SK-N-SH (cell line): ENCODE results near the gene CHST15. TPM values are rescaled to one million over a fixed set of nuclear protein-coding genes. Genes with fewer than 3 reads are reported as not detected.

ENCODE experiments used
- CTCF ChIA-PET: fragments of 300-600, 350-600 bp; formaldehyde crosslinking; extraction: SDS; loops from one replicate; lab custom pipeline; 2021; lab: Yijun Ruan, JAX
- POLR2A ChIA-PET: fragments of 350-600 bp; sonication (Branson Sonifier 250); formaldehyde crosslinking; extraction: SDS; loops from one replicate; lab custom pipeline; 2020; ENCODE audit warnings: antibody characterized with exemption, inconsistent platforms; lab: Yijun Ruan, JAX
- DNase-seq: peaks from one replicate; pipeline ENCODE4 v3.0.0; 2012
- H2AFZ ChIP-seq: fragments of 200-600 bp; sonication (generic); 2 replicates; pipeline ENCODE4 v1.8.1; 2016; ENCODE audit warnings: antibody characterized with exemption, mild to moderate bottlenecking, low read depth
- H3F3A ChIP-seq: fragments of 200-600 bp; sonication (generic); replicated peaks from 2 replicates; pipeline ENCODE3; 2016; ENCODE audit warnings: antibody characterized with exemption, mild to moderate bottlenecking; ENCODE audit not compliant: insufficient read depth
- H3K27ac ChIP-seq, 2 experiments: fragments of 200-500 bp in 1 of 2; fragments of 200-600 bp in 1 of 2; sonication (Bioruptor generic) in 1 of 2; sonication (generic), shearing (Covaris generic) in 1 of 2; 2 replicates each; pipeline versions ENCODE4 v1.5.1 to v1.6.1; 2014 to 2016; ENCODE audit warnings: low read depth in 2 of 2, inconsistent platforms in 1 of 2, low read length in 1 of 2, mild to moderate bottlenecking in 1 of 2, mixed read lengths in 1 of 2
- H3K27me3 ChIP-seq: fragments of 200-600 bp; sonication (generic), shearing (Covaris generic); 2 replicates; pipeline ENCODE4 v1.6.1; 2016; ENCODE audit warnings: mixed run types; ENCODE audit not compliant: insufficient read depth
- H3K36me3 ChIP-seq, 2 experiments: fragments of 200-500 bp in 1 of 2; fragments of 200-600 bp in 1 of 2; sonication (Bioruptor generic) in 1 of 2; sonication (generic) in 1 of 2; replicated peaks in 1 of 2; 2 replicates each; pipeline versions ENCODE3 to v1.5.1; 2014 to 2016; ENCODE audit warnings: low read length in 1 of 2, mild to moderate bottlenecking in 1 of 2; ENCODE audit not compliant: insufficient read depth in 2 of 2, control insufficient read depth in 1 of 2
- H3K4me1 ChIP-seq, 2 experiments: fragments of 200-500 bp in 1 of 2; fragments of 200-600 bp in 1 of 2; sonication (Bioruptor generic) in 1 of 2; sonication (generic), shearing (Covaris generic) in 1 of 2; 2 replicates each; pipeline versions ENCODE4 v1.5.1 to v1.6.1; 2014 to 2016; ENCODE audit warnings: low read depth in 1 of 2, low read length in 1 of 2, mixed run types in 1 of 2; ENCODE audit not compliant: insufficient read depth in 2 of 2, control insufficient read depth in 1 of 2
- H3K4me2 ChIP-seq: fragments of 200-600 bp; sonication (generic), shearing (Covaris generic); 2 replicates; pipeline ENCODE4 v1.6.1; 2017; ENCODE audit warnings: mixed run types
- H3K4me3 ChIP-seq, 2 experiments: fragments of 200-500 bp in 1 of 2; fragments of 200-600 bp in 1 of 2; sonication (Bioruptor generic) in 1 of 2; sonication (generic), shearing (Covaris generic) in 1 of 2; 2 replicates each; pipeline versions ENCODE4 v1.5.1 to v1.8.1; 2014 to 2016; ENCODE audit warnings: low read depth in 2 of 2, inconsistent platforms in 1 of 2, low read length in 1 of 2, mild to moderate bottlenecking in 1 of 2, mixed read lengths in 1 of 2, moderate library complexity in 1 of 2
- H3K79me2 ChIP-seq: fragments of 200-600 bp; sonication (generic); 2 replicates; pipeline ENCODE4 v1.8.1; 2017; ENCODE audit warnings: mild to moderate bottlenecking; ENCODE audit not compliant: insufficient read depth
- H3K9ac ChIP-seq: fragments of 200-600 bp; sonication (generic); 2 replicates; pipeline ENCODE4 v1.6.1; 2017; ENCODE audit warnings: mixed run types
- H3K9me2 ChIP-seq: fragments of 200-600 bp; sonication (generic); 2 replicates; pipeline ENCODE4 v1.6.1; 2017; ENCODE audit warnings: mixed run types
- H3K9me3 ChIP-seq: fragments of 200-600 bp; sonication (generic); 2 replicates; pipeline ENCODE4 v1.6.1; 2017; ENCODE audit warnings: mixed run types, mild to moderate bottlenecking, moderate library complexity
- H4K20me1 ChIP-seq: fragments of 200-600 bp; sonication (generic); 2 replicates; pipeline ENCODE4 v1.6.1; 2017; ENCODE audit warnings: mild to moderate bottlenecking, mixed run types; ENCODE audit not compliant: insufficient read depth
- ELF1 ChIP-seq: IDR thresholded peaks from 2 replicates; pipeline ENCODE4 v1.4.0; 2012
- EZH2phosphoT487 ChIP-seq: fragments of 200-600 bp; sonication (generic); IDR thresholded peaks from 2 replicates; pipeline ENCODE4 v1.6.1; 2017; ENCODE audit warnings: low read depth, mixed run types, mild to moderate bottlenecking, antibody characterized with exemption, moderate library complexity, borderline replicate concordance
- FOXM1 ChIP-seq: IDR thresholded peaks from 2 replicates; pipeline ENCODE4 v1.4.0; 2012; ENCODE audit warnings: low read depth, mild to moderate bottlenecking
- MEF2A ChIP-seq: IDR thresholded peaks from 2 replicates; pipeline ENCODE4 v1.4.0; 2012; ENCODE audit warnings: low read depth, borderline replicate concordance
- MXI1 ChIP-seq: IDR thresholded peaks from 2 replicates; pipeline ENCODE4 v1.6.1; 2012; ENCODE audit warnings: mild to moderate bottlenecking, low read depth, low read length, improper control_type of control experiment
- NFIC ChIP-seq: IDR thresholded peaks from 2 replicates; pipeline ENCODE4 v1.4.0; 2012; ENCODE audit warnings: borderline replicate concordance
- NRF1 ChIP-seq: IDR thresholded peaks from 2 replicates; pipeline ENCODE4 v1.6.1; 2012; ENCODE audit warnings: low read depth, mild to moderate bottlenecking, low read length
- RAD21 ChIP-seq: IDR thresholded peaks from 2 replicates; pipeline ENCODE4 v1.6.1; 2012; ENCODE audit warnings: mild to moderate bottlenecking, low read length
- RCOR1 ChIP-seq: fragments of 150-350 bp; IDR thresholded peaks from 2 replicates; pipeline ENCODE4 v1.6.1; 2017; ENCODE audit warnings: antibody characterized with exemption, low read length
- REST ChIP-seq: IDR thresholded peaks from 2 replicates; pipeline ENCODE4 v1.6.1; 2012; ENCODE audit warnings: mild to moderate bottlenecking, low read depth, low read length, moderate library complexity
- RXRA ChIP-seq: IDR thresholded peaks from 2 replicates; pipeline ENCODE4 v1.4.0; 2012; ENCODE audit warnings: low read depth, mild to moderate bottlenecking, borderline replicate concordance
- SIN3A ChIP-seq: IDR thresholded peaks from 2 replicates; pipeline ENCODE4 v1.6.1; 2012; ENCODE audit warnings: low read depth, mild to moderate bottlenecking, low read length, moderate library complexity, borderline replicate concordance
- SMC3 ChIP-seq: IDR thresholded peaks from 2 replicates; pipeline ENCODE4 v1.6.1; 2012; ENCODE audit warnings: low read depth, low read length, improper control_type of control experiment
- TCF12 ChIP-seq: IDR thresholded peaks from 2 replicates; pipeline ENCODE4 v1.4.0; 2012
- TEAD4 ChIP-seq: IDR thresholded peaks from 2 replicates; pipeline ENCODE4 v1.4.0; 2012; ENCODE audit warnings: mild to moderate bottlenecking, borderline replicate concordance; ENCODE audit not compliant: insufficient read depth
- USF1 ChIP-seq: IDR thresholded peaks from 2 replicates; pipeline ENCODE4 v1.4.0; 2012; ENCODE audit warnings: low read depth, borderline replicate concordance
- USF2 ChIP-seq: fragments of 150-350 bp; IDR thresholded peaks from 2 replicates; pipeline ENCODE4 v1.6.1; 2017; ENCODE audit warnings: antibody characterized with exemption, low read length, low read depth, borderline replicate concordance
- YY1 ChIP-seq: IDR thresholded peaks from 2 replicates; pipeline ENCODE4 v1.4.0; 2012; ENCODE audit warnings: low read depth, mild to moderate bottlenecking
- ZBTB33 ChIP-seq: IDR thresholded peaks from 2 replicates; pipeline ENCODE4 v1.4.0; 2012; ENCODE audit warnings: low read depth, borderline replicate concordance
- WGBS: methylation state at CpG from one replicate; pipeline ENCODE4 v1.1.6; 2017; ENCODE audit warnings: low lambda C conversion rate; 5-methylcytosine and 5-hydroxymethylcytosine counted together
- polyA plus RNA-seq, 3 experiments: library from polyadenylated mRNA; depleted of rRNA; stranded (reverse); fragments of >200 nt; gene quantifications; 2 replicates each; pipeline ENCODE4 v1.2.3, GENCODE V29; 2012

Gene CHST15
- polyA plus RNA-seq, 1 of the 3 experiments (the other 2 are of a cell fraction): 0.02 TPM

- TF ChIP-seq TCF12: no peak
- TF ChIP-seq MEF2A: no peak
- TF ChIP-seq SIN3A: no peak
- no peaks in the 10 kb centered on the region for H3K9me2 ChIP-seq
- H3F3A ChIP-seq: no peaks in the 10 kb centered on the region
- H3K4me2 ChIP-seq: no peak overlapping the region
- H2AFZ ChIP-seq: no peak overlapping the region
- no peaks in the 10 kb centered on the region for H3K36me3 ChIP-seq
- ChIA-PET POLR2A (no interaction called here), CTCF (interaction anchor here (1.2 kb wide), 1 partner anchor 13 kb away, joined by 3 read pairs; no protein-coding TSS in a partner anchor)
- no peaks in the 10 kb centered on the region for H3K79me2 ChIP-seq
- no peak overlapping the region for H3K4me3 ChIP-seq
- no peak overlapping the region for H3K9ac ChIP-seq
- 39% methylated on average over 6 of the region's 6 CpGs for WGBS
- DNase-seq: no peak
- H4K20me1 ChIP-seq: no peaks in the 10 kb centered on the region
- H3K27me3 ChIP-seq: no peaks in the 10 kb centered on the region
- H3K4me1 ChIP-seq: no peaks in the 10 kb centered on the region
- no peak overlapping the region for H3K27ac ChIP-seq
- H3K9me3 ChIP-seq: no peaks in the 10 kb centered on the region
Observed at GRCh38 chr10:124138883-124139348, 45.5 kb upstream of the CHST15 start.

DNA sequence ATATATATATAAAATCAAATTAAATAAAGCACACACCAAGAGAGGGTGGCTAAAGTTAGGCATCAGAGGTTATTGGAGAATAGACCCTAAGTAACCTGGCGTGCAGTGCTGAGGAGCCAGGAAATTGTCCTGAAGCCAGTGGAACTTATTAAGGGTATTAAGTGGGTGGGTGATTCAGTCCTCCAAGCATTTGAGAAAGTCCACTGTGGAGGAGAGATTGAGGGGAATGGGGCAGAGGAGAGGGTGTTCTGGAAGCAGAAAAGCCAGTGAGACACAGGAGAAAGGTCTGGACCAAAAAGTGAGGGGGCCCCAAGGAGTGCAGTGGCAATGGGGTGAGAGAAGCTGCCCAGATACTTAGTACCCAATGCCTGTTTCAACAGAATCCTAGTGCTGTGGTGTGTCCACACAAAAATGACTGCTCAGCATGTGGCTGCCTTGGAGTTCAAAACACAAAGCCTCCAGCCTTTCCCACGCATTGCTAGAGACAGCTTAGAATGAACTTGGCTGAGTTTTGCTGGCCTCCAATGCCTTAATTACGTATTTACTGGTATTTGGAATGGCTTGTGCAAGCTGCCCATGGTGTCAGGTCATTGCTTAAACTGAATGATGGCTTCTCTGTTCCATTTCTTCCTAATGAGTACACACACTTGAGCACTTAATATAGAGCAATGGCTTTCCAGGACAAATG lies 44.9 kb upstream of the CHST15 start:
- WGBS: 39% methylated on average over 3 of the region's 3 CpGs
- H3K4me2 ChIP-seq: no peak overlapping the region
- CTCF ChIA-PET: interaction anchor here (1.2 to 1.5 kb wide), 2 partner anchors 12 kb away, joined by 3 read pairs; no protein-coding TSS in a partner anchor
- TF ChIP-seq RCOR1 (no peak), USF2 (no peak), NFIC (no peak), MXI1 (no peak), REST (no peak), ELF1 (no peak), NRF1 (no peak), USF1 (no peak), SMC3 (no peak), FOXM1 (no peak), EZH2phosphoT487 (no peak), RAD21 (no peak), RXRA (no peak), YY1 (no peak), ZBTB33 (no peak), TEAD4 (no peak)

More for the DNA sequence above, 44.9 kb upstream of the CHST15 start:
- H3K27me3 ChIP-seq: no peaks in the 10 kb centered on the region
- H3K27ac ChIP-seq: no peak overlapping the region
- H3K36me3 ChIP-seq: no peaks in the 10 kb centered on the region
- H3F3A ChIP-seq: no peaks in the 10 kb centered on the region
- H3K4me1 ChIP-seq: no peaks in the 10 kb centered on the region
- H3K79me2 ChIP-seq: no peaks in the 10 kb centered on the region
- H3K9ac ChIP-seq: no peak overlapping the region
- DNase-seq: no peak
- H4K20me1 ChIP-seq: no peaks in the 10 kb centered on the region
- no peak overlapping the region for H3K4me3 ChIP-seq
- H2AFZ ChIP-seq: no peak overlapping the region
- H3K9me3 ChIP-seq: no peaks in the 10 kb centered on the region
- POLR2A ChIA-PET: no interaction called here
- H3K9me2 ChIP-seq: no peaks in the 10 kb centered on the region
